SK-N-DZ (cell line): ENCODE measurements around the gene NUBPL. TPM values are rescaled to one million over a fixed set of nuclear protein-coding genes. Genes with fewer than 3 reads are reported as not detected.
A peak's percentile ranks its signal among the peaks of the same experiment; 100 is the strongest.

Source experiments
- DNase-seq: peaks from one replicate; pipeline ENCODE4 v3.0.0-alpha.2; 2015; ENCODE audit warnings: low spot score
- polyA plus RNA-seq, 2 experiments: library from polyadenylated mRNA; depleted of rRNA; stranded (reverse); fragments of >200 nt; gene quantifications; 2 replicates each; pipeline ENCODE4 v1.2.3, GENCODE V29; 2014

NUBPL gene
- polyA plus RNA-seq (2014; cell fraction: cytosol; rRNA removed): 15.1 and 22.8 TPM in 2 replicates
- 7.3 and 9.4 TPM in 2 replicates for polyA plus RNA-seq (2014; cell fraction: nucleus; rRNA removed)

- peak; percentile 93 for DNase-seq
Observed at GRCh38 chr14:31561155-31561846, at the start of gene NUBPL. Gene NUBPL (plus strand): TSS chr14:31561404. CDS start chr14:31561440, 36 bp downstream.

- no peak for DNase-seq
Observed at GRCh38 chr14:31527087-31527486, 34.1 kb upstream of the NUBPL start.

DNA sequence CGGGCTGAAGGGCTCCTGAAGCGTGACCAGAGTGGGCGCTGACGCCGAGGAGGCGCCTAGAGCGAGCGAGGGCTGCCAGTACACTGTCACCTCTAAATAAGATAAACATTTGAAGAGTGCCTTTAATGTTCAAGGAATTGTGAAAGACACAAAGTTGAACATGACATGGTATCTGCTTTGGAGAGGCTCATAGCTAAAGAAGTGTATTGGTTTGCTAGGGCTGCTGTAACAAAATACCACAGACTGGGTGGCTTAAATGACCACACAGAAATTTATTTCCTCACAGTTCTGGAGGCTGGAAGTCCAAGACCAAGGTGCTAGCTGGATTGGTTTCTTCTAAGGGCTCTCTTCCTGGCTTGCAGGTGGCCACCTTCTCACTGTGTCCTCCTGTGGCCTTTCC is 33.7 kb upstream of the NUBPL start:
- DNase-seq: no peak

DNA sequence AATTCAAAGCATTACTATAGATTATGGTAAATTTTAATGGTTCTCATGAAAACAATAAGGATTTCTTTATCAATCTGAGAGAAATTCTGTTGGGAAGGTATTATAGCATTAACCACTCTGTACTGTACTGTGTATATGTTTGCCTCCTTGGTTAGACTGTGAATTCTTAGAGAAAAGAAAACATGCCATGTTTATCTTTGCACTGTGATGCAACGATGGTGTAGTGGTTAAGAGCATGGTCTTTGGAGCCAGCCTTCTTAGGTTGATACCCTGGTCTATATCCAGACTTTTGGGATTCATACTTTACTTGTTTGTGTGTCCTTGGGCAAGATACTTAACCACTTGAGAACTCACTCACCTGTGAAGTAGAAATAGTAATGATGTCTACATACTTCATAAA is 32.2 kb upstream of the NUBPL start:
- DNase-seq: no peak

DNA sequence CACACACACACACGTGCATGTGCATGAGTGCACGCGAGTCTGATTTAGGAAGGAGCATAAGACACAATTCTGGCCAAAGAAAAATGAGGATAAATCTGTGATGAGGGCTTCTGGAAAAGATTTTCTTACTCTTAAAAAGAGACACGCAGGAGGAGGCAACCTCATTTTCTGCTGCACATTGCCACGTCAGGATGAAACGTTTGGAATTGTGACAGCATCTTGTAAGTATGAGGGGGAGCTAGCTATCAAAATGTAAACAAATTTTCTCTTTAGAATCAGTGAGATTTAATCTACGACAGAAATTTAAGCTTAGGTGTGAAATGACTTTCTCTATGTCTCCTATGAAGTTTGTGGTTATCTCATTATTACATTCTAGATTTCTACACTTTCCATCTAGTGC is 31.1 kb upstream of the NUBPL start:
- no peak for DNase-seq

GRCh38 chr14:31536201-31536960 is 24.8 kb upstream of the NUBPL start:
- DNase-seq: no peak

GRCh38 chr14:31541702-31542101 is 19.5 kb upstream of the NUBPL start:
- no peak for DNase-seq

- peak; percentile 18 for DNase-seq
Observed at GRCh38 chr14:31543969-31544799, 17.0 kb upstream of the NUBPL start.

DNA sequence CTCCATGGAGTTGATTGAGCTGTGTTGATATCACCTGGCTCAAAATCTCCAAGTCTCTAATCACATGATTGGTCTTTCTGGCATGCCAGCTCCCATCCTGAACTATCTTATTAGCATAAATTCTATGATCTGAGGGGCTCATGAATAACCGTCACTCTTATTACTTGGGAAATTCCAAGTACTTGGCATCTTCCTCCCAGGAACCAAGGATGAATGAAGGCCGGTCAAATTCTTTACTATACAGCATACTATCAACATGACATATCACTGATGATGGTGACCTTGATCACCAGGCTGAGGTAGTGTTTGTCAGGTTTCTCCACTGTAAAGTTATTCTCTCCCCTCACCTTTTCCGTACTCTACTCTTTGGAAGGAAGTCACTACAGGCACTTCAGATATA is 16.4 kb upstream of the NUBPL start:
- DNase-seq: no peak

DNA sequence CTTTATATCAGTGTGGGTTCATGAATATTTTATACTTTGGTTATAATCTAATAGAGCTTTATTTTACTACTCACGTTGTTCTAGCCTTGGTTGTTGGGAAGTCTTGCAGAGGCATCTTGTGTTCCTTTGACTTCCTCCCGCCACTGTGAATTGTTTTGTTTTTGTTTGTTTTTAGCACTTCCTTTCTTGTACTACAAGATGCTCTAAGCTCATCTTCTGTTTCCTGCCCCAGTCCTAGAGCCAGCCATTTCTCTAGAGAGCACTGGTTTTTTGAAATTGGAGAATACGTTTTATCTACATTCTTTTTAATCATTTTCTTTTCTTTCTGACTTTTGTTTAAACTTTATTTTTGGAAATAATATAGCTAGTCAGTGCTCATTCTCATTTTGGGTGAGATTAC is 15.9 kb upstream of the NUBPL start:
- no peak for DNase-seq

GRCh38 chr14:31549817-31550216 is 11.4 kb upstream of the NUBPL start:
- no peak for DNase-seq

- no peak for DNase-seq
Observed at GRCh38 chr14:31550589-31550988, 10.6 kb upstream of the NUBPL start.

DNA sequence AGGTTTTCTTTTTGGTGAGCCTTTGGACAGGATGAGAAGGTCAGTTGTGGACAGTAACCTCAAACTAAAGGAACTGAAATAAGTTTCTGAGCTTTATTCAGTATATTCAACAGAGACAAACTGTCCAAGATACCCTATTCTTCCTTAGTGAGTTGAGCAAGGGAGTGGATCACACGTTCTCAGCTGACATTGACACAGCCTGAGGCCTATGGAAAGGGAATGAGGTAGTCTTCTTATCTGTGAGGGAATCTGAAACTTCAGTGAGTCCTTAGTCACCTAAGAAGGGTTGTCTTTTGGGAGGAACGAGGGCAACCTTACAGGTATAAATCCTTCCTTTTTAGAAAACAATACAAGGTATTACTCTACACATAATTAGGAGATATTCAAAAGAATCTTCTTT is 5.0 kb upstream of the NUBPL start:
- no peak for DNase-seq

- no peak for DNase-seq
Observed at GRCh38 chr14:31559939-31560338, 1.3 kb upstream of the NUBPL start.

- DNase-seq: peak; percentile 6
Observed at GRCh38 chr14:31560759-31561154, 447 bp upstream of the NUBPL start.

DNA sequence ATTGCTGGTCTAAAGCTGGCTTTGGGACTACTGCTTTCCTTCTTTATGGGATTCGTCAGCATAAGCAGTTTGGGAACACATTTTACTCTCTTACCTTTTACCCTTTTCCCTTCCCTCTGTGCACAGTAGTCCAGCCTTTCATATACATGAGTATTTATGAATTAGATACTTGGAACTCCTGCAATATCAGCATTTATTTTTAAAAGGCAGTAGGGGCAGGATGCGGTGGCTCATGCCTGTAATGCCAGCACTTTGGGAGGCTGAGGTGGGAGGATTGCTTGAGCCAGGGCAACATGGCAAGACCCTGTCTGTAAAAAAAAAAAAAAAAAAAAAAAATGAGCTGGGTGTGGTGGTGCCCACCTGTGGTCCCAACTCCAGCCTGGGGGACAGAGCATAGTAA is 3.0 kb downstream of the NUBPL start:
- no peak for DNase-seq

DNA sequence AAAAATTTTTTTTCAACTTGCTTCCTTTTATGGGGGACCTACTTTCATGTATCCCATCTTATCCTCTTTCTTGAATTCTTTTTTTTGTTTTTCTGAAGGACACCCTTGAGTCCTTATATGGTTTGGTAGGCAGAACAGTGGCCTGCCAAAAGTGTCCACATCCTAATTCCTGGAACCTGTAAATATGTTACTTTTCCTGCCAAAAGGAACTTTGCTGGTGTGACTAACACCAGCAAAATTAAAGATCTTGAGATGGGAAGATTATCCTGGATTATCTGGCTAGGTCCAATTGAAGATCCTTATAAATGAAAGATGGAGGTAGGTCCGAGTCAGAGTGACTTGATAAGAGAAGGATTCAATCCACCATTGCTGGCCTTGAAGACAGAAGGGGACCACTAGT is 5.3 kb downstream of the NUBPL start:
- no peak for DNase-seq

DNA sequence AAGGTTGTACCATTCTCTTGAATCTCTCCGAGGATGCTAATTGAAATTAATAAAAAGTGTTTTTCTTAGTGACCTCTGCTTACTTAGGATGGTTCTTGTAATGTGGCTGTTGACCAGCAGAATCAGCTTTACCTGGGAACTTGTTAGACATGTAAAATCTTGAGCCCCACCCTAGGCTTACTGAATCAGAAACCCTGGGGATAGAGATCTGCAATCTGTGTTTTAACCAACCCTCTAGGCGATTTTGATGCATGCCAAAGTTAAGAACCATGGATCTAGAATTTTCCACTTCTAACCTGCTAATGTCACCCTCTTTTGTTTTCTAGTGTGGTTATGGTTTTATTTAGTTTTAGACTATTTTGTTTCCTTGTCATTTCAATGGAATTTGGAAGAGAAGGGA is 6.5 kb downstream of the NUBPL start:
- no peak for DNase-seq

GRCh38 chr14:31568161-31568560 is 7.0 kb downstream of the NUBPL start:
- no peak for DNase-seq

DNA sequence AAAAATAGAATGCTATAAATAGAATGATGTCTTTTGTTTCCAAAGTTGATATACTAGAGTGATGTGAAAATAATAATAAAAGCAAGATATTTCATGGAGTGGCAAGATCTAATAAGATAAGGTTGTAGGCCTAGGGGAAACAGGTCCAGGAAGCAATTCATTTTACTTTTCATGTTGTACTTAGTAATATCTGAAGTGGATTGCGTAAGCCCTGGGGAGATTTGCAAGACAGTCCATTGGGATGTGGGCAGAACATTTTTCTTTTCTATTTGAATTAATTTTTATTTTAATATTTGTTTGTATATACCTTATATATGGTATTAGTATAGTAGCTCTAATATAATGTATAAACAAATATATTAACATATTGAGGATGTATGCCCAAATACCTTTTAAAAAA is 7.5 kb downstream of the NUBPL start:
- DNase-seq: no peak

GRCh38 chr14:31572955-31573354 is 11.8 kb downstream of the NUBPL start:
- DNase-seq: no peak

- no peak for DNase-seq
Observed at GRCh38 chr14:31576949-31577348, 15.7 kb downstream of the NUBPL start.
